GM18499 (cell line): ENCODE measurements around the gene USP47.

Source experiments
- ATAC-seq: cut with Tn5 transposase; IDR thresholded peaks from one replicate; pipeline ENCODE4 v1.9.1; 2021; ENCODE audit warnings: moderate number of reproducible peaks; ENCODE audit not compliant: insufficient read depth, unreplicated experiment

Gene USP47

DNA sequence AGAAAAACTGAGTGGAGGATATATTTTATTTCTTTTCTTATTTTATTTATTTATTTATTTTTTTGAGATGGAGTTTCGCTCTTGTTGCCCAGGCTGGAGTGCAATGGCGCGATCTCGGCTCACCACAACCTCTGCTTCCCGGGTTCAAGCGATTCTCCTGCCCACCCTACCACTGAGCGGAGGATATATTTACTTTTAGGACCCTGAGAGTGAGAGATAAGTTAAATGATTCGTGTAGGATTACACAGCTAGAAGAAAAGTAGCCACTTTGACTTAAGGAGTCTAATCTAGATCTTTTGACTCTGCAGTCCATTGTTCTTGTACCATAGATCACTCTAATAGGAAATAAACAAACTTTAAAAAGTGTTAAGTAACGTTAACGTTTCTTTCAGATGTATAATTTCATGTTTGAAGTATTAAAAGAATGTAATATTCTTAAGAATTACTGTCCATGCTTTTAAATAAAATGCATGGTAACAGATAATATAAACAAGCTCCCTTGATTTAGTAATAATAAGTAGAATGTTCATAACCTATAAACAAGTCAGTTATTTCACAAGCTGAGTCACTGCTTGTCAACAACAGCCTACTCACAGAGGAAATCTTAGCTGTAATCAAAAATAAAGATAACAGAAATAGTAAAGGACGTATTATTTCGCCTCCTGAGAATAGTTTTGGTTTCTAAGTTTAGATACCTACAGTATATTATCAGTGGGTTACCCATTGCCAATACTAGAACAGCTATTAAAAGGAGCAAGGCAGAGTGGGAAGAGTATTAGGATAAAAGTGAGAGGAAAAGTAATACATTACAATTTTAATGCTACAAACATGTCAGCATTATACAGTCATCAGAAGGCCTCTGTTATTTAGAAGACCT, 18.6 kb downstream of the USP47 start:
- no peak for ATAC-seq

DNA sequence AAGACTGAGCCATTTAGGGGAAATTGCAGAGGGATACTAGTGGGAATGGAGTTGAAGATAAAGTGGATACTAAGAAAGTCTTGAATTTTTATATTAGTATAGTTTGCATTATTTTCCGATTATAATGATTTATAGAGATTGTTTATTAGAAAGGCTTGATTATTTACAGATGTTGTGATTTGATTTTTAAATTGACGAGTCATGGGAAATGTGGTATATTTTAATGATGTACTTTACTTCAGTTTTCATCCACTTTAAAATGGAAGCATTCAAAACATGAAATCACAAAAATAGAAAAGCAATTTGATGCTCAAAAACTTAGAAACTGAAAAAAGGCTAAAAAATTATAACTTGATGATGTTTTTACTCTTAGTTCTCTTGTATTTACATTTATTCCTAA, 21.2 kb downstream of the USP47 start:
- ATAC-seq, result no peak

DNA sequence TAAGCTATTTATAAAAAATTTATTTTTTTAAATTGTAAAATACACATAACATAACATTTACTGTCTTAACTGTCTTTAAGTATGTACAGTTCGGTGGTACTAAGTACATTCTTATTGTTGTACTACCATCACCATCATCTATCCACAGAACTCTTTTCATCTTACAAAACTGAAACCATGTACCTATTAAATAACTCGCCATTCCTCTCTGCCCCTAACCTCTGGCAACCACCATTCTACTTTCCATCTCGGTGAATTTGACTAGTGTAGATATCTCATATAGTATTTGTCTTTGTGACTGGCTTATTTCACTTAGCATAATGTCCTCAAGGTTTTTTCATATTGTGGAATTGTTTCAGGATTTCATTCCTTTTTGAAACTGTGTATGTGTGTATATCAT, 22.6 kb downstream of the USP47 start:
- no peak for ATAC-seq

DNA sequence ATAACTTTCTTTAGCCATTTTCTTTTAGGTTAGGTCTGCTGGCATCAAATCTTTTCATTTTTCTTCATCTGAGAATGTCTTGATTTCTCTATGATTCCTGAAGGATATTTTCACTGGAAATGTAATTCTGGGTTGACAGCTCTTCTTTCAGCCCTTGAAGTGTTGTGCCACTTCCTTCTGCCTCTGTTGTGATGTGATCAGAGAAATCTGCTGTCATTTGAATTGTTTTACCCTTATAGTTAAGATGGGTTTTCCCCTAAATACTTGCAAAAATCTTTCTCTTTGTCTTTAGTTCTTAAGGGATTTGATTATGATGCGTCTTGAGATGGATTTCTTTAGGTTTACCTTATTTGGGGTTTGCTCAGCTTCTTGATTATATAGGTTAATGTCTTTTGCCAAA, 23.0 kb downstream of the USP47 start:
- ATAC-seq, result no peak

DNA sequence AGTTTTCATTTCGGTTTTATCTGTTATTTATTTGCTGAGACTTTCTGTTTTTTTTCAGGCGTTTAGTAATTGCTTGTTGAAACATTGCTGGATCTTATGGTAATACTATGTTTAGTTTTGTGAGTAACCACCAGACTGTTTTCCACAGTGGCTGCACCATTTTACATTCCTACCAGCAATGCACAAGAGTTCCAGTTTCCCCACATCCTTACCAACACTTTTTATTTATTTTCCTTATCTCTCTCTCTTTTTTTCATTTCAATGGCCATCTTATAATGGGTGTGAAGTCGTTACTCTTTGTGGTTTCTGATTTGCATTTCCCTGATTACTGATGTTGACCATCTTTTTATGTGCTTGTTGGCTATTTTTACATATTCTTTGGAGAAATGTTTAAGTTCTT, 23.7 kb downstream of the USP47 start:
- ATAC-seq, result no peak

DNA sequence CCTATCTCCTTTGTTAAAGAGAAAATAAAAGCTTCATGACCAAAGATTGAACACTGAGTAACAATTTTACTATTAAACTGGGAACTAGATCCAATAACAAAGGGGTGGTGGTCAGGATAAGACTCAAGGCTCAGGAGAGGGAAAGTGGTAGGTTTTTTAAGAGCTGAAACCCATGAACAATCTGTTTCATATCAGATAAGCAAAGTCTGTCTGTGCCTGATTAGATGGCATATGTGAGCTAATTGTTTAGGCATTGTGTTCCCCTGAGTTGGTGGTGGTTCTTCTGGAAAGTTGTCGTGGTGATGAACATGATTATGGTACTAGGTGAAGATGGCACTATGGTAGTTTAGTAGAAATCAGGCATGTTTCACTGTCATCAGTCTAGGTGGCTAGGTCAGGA, 24.4 kb downstream of the USP47 start:
- no peak for ATAC-seq

DNA sequence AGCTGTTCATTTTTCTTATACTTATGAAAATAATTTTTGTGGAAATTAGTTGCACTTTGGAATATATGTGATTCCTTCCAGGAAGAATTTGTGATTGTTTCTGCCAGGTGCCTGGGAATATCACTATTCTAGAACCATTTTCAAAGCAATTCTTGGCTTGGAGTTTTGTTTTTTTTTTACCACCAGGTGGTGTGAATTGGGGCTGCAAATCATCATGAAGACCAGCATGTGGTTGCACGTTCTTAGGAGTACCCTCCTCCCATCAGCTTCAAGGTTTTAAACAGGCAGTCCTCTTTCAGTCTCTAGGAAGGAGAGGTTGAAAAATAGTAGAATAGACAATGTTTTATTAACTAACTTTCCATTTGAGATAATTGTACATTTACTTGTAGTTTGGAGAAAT, 25.9 kb downstream of the USP47 start:
- no peak for ATAC-seq

DNA sequence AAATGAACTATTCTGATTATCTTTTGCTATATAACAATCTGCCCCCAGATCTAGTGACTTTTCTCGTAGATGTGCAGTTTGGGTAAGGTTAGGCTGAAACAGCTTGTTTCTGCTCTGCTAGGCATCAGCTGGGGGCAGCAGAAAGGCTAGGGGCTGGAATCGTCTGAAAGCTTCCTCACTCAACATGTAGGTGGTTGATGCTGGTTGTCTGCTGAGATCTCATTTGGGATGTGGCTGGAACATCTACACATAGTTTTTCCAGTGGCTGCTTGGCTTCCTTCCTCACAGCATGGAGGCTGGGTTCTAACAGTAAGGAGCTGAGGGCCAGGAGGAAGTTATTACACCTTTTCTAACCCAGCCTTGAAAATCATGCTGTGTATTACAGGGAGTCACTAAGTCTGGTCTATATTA, 30.2 kb downstream of the USP47 start:
- ATAC-seq, result no peak

DNA sequence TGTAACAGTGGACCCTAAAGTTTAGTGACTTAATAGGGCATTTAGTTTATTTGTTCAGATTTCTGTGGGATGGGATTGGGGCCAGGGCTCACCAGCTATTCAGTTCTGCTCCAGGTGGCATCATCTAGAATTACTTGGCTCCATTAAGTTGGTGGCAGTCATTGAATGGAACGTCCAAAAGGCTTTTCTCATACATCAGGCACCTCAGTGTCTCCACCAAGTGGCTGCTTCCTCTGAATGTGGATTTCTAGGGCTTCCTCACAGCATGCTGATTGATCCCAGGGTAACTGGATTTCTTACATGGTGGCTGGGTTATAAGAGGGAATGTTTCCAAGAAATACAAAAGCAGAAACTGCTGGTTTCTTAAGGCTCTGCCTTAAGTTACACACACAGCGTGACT, 34.7 kb downstream of the USP47 start:
- ATAC-seq, result no peak

DNA sequence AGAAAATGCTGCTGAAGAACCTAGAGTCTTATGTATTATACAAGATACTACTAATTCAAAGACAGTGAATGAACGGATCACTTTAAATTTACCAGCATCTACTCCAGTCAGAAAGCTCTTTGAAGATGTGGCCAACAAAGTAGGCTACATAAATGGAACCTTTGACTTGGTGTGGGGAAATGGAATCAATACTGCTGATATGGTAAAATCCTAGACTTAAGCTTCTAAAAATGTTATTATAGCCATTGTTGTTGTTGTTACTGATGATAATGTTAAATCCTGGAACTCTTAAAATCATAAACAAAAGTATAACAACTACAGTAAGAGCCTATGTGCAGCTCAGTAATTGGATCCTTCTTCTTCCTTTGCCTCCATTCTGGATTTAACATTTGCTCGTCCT, 38.4 kb downstream of the USP47 start:
- no peak for ATAC-seq

DNA sequence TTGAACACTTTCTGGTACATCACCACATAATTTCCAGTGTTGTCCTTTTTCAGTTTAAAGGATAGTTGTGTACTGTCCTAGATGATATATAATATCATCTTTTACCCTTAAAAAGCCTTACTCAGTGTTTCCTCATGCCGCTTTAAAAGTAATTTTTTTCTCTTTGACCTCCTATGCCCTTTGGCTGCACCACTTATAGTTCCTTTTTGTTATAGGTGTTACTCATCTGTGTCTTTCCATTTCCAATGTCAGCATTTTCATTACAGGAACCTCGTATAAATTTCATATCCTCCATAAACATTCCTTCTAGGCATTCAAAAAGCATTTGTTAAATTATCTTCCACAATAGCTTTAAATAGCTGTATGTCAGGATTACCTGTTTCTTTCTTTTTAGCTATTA, 40.8 kb downstream of the USP47 start:
- ATAC-seq, result no peak

DNA sequence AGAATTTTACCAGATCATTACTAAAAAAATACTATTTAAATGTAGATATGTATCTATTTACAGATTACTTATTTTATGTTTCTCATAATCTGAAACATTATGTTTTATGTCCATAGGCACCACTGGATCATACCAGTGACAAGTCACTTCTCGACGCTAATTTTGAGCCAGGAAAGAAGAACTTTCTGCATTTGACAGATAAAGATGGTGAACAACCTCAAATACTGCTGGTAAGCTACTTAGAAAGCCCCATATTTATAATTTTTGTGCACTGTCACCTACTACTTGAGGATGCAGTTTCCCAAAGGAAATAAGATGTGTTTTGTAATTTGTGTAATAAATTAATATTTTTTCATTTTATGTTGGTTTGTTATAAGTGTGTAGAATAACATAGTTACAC, 42.6 kb downstream of the USP47 start:
- no peak for ATAC-seq

DNA sequence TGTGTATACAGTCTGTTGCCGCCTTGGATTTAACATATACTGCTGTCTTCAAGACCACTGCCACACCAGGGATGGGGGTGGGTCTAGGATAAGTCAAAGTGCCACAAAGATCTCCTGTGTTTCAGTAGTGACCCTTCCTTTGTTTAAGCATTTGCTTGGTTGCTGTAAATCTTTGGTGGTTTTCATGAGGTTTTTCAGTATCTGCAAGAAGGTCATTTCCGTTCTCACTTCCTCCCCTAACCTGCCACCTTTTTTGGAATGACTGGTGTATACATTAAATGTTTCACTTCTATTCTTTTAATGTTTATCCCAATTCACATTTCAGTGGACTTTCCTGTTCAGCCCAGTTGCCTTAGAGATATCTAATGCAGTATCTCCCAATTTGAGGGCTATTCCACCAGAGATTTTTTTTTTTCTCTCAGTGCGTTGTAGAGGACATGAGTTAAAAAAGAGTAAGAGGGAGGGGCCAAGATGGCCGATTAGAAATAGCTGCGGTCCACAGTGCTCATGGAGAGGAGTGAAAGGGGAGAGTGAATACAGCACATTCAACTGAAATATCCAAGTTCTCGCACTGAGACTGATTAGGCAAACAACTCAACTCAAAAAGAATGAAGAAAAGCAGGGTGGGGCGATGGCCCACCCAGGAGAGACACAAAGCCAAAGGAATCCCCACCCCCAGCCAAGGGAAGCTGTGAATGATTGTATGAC, 43.2 kb downstream of the USP47 start:
- ATAC-seq, result peak; percentile 72

DNA sequence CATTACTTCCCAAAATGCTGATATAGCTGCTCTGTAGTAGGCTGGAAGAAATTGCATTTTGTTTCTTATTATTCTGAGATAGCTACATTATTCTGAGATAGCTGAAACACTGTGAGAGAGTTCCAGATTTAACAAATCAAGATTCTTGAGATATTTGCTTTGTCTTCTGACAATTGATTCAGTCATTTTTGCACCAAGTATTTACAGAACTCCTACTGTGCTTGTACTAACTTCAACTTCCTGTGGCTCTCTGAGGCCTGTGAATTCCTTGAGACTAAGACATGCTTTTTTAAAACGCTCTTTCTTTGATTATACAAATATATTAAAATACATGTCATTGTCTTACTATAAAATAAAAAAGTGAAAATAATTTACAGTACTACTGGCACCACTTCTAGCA, 52.7 kb downstream of the USP47 start:
- no peak for ATAC-seq

DNA sequence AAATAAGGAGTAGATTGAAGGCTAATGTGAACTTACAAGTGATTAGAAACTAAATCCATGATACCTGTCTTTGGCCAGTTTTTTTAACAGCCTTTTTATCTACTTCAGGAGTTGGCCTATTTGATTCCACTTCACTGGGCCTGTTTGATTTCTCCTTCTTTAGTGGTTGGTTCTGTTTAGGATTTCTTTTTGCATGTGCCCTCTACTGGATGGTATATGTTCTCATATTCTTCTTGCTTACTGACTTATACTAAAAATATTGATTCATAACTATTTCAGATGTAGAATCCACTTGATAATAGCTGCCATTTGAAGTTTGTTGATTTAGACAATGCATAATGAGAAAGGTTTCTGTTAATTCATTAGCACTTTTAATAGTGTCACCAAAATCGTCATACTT, 53.9 kb downstream of the USP47 start:
- no peak for ATAC-seq

DNA sequence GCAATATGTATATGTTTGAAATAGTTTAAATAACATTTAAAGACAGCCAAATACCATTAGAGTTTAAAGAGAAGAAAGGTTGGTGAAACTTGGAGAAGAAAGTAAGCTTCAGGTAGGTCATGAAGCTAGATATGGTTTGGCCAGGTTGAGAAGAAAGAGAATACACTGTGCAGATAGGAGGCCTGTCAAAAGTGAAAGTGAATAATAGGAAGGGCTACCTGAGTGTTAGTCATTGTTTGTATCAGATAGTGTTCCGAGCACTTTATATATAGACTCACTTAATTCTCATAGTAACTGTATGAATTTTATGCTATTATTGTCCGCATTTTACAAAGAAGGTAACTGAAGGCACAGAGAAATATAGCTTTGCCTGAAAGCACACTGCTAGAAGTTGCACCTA, 56.9 kb downstream of the USP47 start:
- ATAC-seq, result no peak

DNA sequence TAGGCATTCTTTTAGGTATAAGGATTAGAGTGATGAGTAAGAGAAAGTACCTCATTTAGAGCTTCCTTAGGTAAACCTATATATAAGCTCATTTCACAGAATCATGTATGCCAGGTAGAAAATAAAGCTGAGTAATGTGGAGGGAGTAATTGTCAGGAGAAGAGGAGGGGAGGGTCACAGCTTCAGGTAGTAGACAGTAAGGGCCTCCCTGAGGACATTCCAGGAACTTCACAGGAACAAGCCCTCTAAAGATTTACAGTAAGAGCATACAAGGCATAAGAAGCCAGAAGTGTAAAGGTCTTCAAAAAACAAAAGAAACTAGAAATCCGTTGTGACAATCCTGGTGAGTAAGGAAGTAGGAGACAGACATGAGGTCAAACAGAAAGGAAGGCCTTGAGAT, 57.6 kb downstream of the USP47 start:
- no peak for ATAC-seq

DNA sequence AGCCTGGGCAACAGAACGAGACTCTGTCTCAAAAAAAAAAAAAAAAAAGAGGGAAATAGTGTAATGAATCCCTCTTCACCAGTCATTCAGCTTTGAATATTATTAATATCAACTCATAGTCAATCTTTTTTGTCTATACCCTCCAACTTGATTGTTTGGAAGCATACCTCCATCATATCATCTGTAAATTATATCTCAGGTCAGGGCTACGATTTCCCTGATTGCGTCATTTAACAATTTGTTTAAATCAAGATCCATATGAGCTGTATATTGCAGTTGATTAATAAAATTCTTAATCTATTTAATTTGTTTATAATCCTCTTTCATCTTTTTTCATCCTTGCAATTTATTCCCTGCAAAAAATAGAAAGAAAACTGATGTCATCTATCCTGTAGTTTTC, 60.2 kb downstream of the USP47 start:
- ATAC-seq, result no peak

DNA sequence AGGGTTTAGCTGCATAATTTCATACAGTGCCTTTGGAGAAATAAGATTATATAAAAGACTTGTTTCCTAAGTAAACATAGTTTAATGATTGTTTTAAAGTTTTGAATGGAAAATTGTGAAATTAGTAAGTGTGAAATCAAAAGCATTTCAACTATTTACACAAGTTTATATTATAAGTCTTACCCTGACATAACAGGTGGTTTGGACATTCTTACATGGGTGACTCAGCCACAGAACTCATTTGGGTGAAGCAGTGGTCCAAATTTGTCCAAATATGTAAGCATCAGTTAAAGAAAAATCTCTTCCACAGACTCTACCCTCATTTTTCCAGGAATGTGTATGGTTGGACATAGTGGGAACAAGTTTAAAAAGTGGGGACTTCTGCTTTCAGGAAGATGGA, 68.0 kb downstream of the USP47 start:
- ATAC-seq, result no peak

DNA sequence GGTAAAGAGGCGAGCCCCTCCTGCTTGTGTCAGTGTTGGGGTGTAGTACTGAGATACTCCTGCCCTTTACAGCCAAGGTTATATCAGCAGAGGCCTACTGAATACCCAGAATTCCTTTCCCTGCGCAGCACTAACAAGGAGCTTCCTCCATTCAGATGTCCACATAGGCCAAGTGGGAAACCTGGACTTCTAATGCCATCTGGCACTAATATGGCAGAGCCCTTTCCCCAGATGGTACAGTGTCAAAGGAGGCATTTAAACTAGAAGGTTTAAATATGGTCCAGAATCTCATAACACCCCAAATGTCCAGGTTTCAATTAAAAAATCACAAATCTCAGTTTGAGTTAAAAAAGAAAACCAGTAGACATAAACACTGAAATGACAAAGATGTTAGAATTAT, 68.8 kb downstream of the USP47 start:
- no peak for ATAC-seq

DNA sequence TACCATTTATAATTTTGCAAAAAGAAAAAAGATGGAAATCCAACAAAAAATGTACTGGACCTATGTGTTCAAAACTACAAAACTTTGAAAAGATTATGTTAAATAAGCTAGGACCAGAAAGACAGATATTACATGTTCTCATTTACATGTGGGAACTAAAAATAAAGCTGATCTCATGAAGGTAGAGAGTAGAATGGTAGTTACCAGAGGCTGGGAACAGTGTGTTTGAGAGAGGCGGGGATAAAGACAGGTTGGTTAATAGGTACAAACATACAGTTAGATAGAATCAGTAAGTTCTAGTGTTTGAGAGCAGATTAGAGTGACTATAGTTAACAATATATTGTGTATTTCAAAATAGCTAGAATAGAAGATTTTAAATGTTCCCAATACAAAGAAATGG, 71.6 kb downstream of the USP47 start:
- ATAC-seq, result no peak

DNA sequence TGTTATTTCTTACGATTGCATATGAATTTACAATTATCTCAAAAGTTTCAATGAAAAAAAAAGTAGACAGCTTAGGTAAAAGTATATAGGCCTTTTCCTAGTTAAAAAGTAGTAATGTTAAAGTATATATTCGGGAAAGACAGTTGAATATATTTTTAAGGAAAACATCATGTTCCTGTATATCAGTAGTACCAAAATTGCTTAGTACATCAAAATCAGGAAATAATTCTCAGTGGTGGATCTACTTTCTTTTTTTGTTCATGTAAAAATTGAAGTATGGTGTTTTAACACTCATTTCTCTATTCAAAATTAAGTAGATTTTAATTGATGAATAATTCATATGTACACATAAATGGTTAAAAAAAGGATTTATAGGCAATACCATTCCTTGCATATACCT, 73.9 kb downstream of the USP47 start:
- no peak for ATAC-seq
